CD4-positive, alpha-beta memory T cell (primary cell): Measurements from ENCODE around the gene NOP10. TPM values are rescaled to one million over a fixed set of nuclear protein-coding genes. Genes with fewer than 3 reads are reported as not detected.
"Not testable (repeated sequence)": the region's sequence is repeated elsewhere in the genome, so short reads cannot be mapped to it uniquely, and the experiment has no call there.

Experiments used
- CTCF ChIA-PET: fragments of 350-600 bp; sonication (Branson Sonifier 250); formaldehyde crosslinking; loops from one replicate; lab custom pipeline; 2021; ENCODE audit warnings: inconsistent platforms; ENCODE audit not compliant: partially characterized antibody; lab: Charles Lee
- POLR2A ChIA-PET: fragments of 350-600 bp; sonication (Branson Sonifier 250); formaldehyde crosslinking; loops from one replicate; lab custom pipeline; 2021; ENCODE audit not compliant: partially characterized antibody; lab: Charles Lee
- DNase-seq, 5 donors: peaks; one replicate each; pipeline versions ENCODE4 v3.0.0 to v3.0.0-alpha.2; 2020 to 2022; ENCODE audit warnings: mixed read lengths in 1 of 5
- H3K27ac ChIP-seq: one replicate; pipeline ENCODE4 v1.7.0; 2013; ENCODE audit warnings: low read depth, low read length
- H3K27me3 ChIP-seq: 2 replicates; pipeline ENCODE4 v1.7.0; 2013; ENCODE audit warnings: mild to moderate bottlenecking, low read length, moderate library complexity; ENCODE audit not compliant: insufficient read depth
- H3K36me3 ChIP-seq: 2 replicates; pipeline ENCODE4 v1.7.0; 2013; ENCODE audit warnings: mild to moderate bottlenecking, low read length, moderate library complexity; ENCODE audit not compliant: insufficient read depth
- H3K4me1 ChIP-seq: 2 replicates; pipeline ENCODE4 v1.7.0; 2013; ENCODE audit warnings: mild to moderate bottlenecking, low read length, moderate library complexity; ENCODE audit not compliant: insufficient read depth
- H3K4me3 ChIP-seq, 2 donors: one replicate each; pipeline ENCODE4 v1.7.0; 2013; ENCODE audit warnings: low read length in 2 of 2, mild to moderate bottlenecking in 1 of 2
- H3K9me3 ChIP-seq, 2 donors: one replicate each; pipeline ENCODE4 v1.7.0; 2013; ENCODE audit warnings: low read length in 2 of 2, control low read depth in 1 of 2; ENCODE audit not compliant: control insufficient read depth in 1 of 2
- H3K27ac Mint-ChIP-seq, 7 donors: one replicate each; pipeline ENCODE4 v1.8.0; 2020 to 2021; ENCODE audit warnings: mixed read lengths in 7 of 7, mild to moderate bottlenecking in 6 of 7, inconsistent platforms in 3 of 7, moderate library complexity in 3 of 7
- H3K27me3 Mint-ChIP-seq, 2 donors: one replicate each; pipeline ENCODE4 v1.8.0; 2020 to 2021; ENCODE audit warnings: mixed read lengths in 2 of 2
- H3K36me3 Mint-ChIP-seq, 2 donors: one replicate each; pipeline ENCODE4 v1.8.0; 2020 to 2021; ENCODE audit warnings: mixed read lengths in 2 of 2, inconsistent platforms in 1 of 2, mild to moderate bottlenecking in 1 of 2
- H3K4me1 Mint-ChIP-seq, 4 donors: one replicate each; pipeline ENCODE4 v1.8.0; 2020 to 2021; ENCODE audit warnings: mixed read lengths in 4 of 4, mild to moderate bottlenecking in 1 of 4
- H3K4me3 Mint-ChIP-seq, 8 donors: one replicate each; pipeline ENCODE4 v1.8.0; 2020 to 2021; ENCODE audit warnings: mixed read lengths in 8 of 8, mild to moderate bottlenecking in 7 of 8, moderate library complexity in 6 of 8, inconsistent platforms in 3 of 8
- H3K9me3 Mint-ChIP-seq, 8 donors: one replicate each; pipeline ENCODE4 v1.8.0; 2020 to 2021; ENCODE audit warnings: mixed read lengths in 8 of 8, mild to moderate bottlenecking in 5 of 8, inconsistent platforms in 3 of 8, moderate library complexity in 1 of 8
- intact Hi-C: fragments of 100-400 bp; cut with micrococcal nuclease; formaldehyde crosslinking; loops from one replicate; pipeline ENCODE4 v1.15.1; 2023
- polyA plus RNA-seq, 2 donors: library from polyadenylated mRNA; unstranded; fragments of 300-500 nt; fragmentation: Illumina TruSeq; gene quantifications; one replicate each; pipeline ENCODE4 v1.2.3, GENCODE V29; 2021
- total RNA-seq, 2 experiments: library from RNA; stranded (reverse); gene quantifications; one replicate each; pipeline ENCODE4 v1.2.3, GENCODE V29; 2021

Gene NOP10
- total RNA-seq: 10 to 100 TPM; 73.5 to 77.2 TPM
- polyA plus RNA-seq: 100 to 1,000 TPM; 298 to 318 TPM

DNA sequence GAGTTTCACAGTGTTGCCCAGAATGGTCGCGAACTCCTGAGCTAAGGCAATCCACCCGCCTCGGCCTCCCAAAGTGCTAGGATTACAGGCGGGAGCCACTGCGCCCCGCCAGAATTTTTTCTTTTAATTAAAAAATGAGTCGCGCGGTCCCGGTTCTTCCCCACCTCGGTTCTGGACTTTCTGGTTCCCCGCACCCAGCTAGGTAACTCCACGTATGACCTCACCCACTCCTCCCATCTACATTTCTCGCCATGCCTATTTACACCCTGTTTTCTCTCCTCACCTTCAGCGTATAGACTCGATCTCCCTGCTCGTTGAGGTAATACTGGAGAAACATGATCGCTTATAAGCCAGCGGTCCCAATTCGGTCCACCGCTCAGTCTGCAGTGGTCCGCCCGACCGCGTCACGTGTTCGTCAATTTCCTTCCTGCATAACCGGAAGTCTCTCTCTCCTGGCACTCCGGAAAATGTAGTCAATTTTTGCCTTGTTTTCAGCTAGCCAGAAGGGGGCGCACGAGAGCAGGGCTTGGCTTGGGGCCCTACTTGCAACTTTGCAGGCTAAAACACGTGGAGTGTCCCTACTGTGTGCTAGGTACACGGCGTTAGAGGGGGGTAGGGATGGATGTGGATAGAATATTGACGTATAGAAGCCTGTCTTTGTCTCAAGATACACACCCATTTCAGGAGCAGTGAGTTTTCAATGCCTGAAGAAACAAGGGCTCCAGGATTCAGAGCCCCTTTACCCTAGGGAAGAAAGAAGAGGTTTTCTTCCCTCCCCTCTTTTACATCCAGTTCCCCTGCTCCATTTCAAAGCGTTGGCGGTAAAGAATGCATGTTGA, at the start of gene NOP10, which contains the start of gene NUTM1:
TSS of gene NOP10 (minus strand) at position 400 of the 839 bp plus-strand sequence. CDS start at position 337, 63 bp downstream.
TSS of gene NUTM1 (plus strand) at position 579 of the 839 bp plus-strand sequence. CDS start 382 bp downstream, outside the sequence.
- no peaks in the 10 kb centered on the region for H3K27me3 ChIP-seq
- H3K27ac Mint-ChIP-seq: peak within 1 kb of the TSS in 5 of 7 donors; percentile 77 to 93 (median 88)
- peak within 1 kb of the TSS; percentile 54 to 96 for H3K4me3 ChIP-seq
- peaks cover 6 to 19% of the 10 kb centered on the region in 2 donors for H3K36me3 Mint-ChIP-seq
- no peaks in the 10 kb centered on the region for H3K36me3 ChIP-seq
- intact Hi-C loops: loop anchor here (1.0 to 2.0 kb wide), 5 partner anchors 24 to 304 kb away; partner anchors contain the start of genes AVEN, GOLGA8B and LPCAT4
- ChIA-PET POLR2A (interaction anchor here (0.6 to 2.3 kb wide), 18 partner anchors 9 to 304 kb away, joined by 3 to 89 read pairs (median 4); partner anchors contain the start of genes AVEN, EMC4, EMC7 and GOLGA8B), CTCF (interaction anchor here (0.7 to 8.0 kb wide), 20 partner anchors 9 to 639 kb away, joined by 3 to 111 read pairs (median 6); partner anchors contain the start of genes KATNBL1 and LPCAT4)
- DNase-seq: peak; percentile 91 to 93 (median 92)
- H3K9me3 ChIP-seq: no peaks in the 10 kb centered on the region
- peaks cover 28% of the 10 kb centered on the region for H3K4me1 ChIP-seq
- H3K4me3 Mint-ChIP-seq: peak within 1 kb of the TSS in 2 of 8 donors; percentile 87
- peak within 1 kb of the TSS; percentile 73 for H3K27ac ChIP-seq
- no peaks in the 10 kb centered on the region for H3K9me3 Mint-ChIP-seq
- no peaks in the 10 kb centered on the region for H3K27me3 Mint-ChIP-seq
- peaks cover 14 to 31% (median 17%) of the 10 kb centered on the region in 4 donors for H3K4me1 Mint-ChIP-seq

DNA sequence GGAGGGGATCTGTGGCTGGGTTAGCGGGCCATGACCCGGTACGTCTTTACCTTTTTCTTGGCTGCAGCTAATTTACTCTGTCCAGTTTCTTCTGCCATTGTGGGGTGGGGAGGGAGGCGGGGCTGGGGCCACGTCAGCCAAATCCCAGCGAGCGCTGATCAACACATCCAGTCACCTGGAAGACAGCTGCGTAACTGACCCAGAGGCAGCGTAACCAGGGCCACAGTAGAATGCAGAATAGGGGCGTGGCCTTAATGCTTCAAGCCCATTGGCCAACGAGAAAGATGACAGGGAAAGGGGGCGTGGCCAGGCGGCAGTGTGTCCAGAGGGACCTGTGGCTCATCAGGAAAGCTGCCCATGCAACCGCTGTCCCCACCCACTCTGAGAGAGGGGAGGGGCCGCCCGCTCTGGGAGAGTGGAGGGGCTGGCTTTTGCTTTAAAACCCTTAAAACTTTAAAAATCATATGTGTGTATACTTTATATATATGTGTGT, 46.7 kb upstream of the NOP10 start:
- H3K27ac ChIP-seq, H3K9me3 Mint-ChIP-seq, H3K4me3 ChIP-seq, POLR2A ChIA-PET, H3K4me3 Mint-ChIP-seq, H3K4me1 ChIP-seq, H3K36me3 ChIP-seq, H3K4me1 Mint-ChIP-seq, H3K27me3 ChIP-seq, H3K27me3 Mint-ChIP-seq, DNase-seq, CTCF ChIA-PET, H3K27ac Mint-ChIP-seq, intact Hi-C loops, H3K36me3 Mint-ChIP-seq, H3K9me3 ChIP-seq: not testable (repeated sequence)

DNA sequence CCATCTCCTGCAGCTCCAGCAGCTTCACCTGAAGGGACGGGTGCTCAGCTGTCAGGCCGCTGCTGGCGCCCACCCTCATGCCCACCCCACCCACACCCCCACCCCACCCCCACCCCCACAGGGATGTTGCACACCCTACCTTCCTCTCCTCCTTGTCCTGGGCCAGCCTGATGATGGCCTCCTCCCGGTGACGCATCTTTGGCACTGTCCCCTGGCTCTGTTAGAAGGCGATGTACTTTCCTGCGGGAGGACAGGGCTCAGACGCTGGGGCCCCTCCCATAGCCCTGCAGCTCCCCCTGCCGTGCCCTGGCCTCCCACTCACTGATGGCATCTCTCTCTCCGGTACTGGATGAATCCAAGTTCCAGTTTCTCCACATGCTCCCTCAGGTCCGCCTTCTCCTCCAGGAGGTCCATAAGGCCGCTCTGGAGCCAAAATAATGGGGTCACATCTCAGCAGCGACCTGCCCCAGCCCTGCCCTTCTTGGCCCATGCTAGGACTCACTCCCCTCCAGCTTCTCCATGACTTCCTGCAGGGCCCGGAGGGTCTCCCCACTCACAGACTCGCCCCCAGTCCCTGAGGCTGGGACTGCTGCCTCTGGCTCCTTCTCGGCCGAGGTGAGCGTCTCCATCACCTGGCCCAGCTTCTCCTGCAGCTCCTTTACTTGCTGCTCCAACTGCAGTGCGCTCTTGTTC, 39.0 kb upstream of the NOP10 start:
- CTCF ChIA-PET, H3K9me3 Mint-ChIP-seq, H3K4me3 ChIP-seq, H3K9me3 ChIP-seq, H3K27me3 Mint-ChIP-seq, H3K4me1 ChIP-seq, DNase-seq, H3K36me3 ChIP-seq, POLR2A ChIA-PET, H3K4me1 Mint-ChIP-seq, H3K27ac ChIP-seq, H3K27ac Mint-ChIP-seq, intact Hi-C loops, H3K36me3 Mint-ChIP-seq, H3K4me3 Mint-ChIP-seq, H3K27me3 ChIP-seq: not testable (repeated sequence)

DNA sequence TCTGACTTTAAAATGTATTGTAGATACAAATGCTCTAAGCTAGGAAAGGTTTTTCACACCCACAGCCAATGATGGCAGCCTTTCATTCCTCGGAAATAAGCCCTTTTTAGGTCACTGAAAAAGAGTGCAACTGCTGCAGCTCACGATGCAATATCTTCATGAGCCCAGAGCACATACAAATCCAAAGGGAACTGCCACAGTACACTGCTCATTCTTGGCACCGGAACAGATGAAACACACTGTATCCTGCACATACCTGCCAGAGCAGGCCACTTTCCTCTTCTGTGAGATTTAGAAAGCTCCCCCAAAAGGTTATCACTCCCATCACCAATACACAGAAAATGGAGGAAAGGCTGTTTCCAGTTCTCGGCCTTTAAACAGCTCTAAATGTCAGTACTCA, 37.6 kb upstream of the NOP10 start:
- not testable (repeated sequence) for H3K27ac ChIP-seq, H3K4me3 ChIP-seq

DNA sequence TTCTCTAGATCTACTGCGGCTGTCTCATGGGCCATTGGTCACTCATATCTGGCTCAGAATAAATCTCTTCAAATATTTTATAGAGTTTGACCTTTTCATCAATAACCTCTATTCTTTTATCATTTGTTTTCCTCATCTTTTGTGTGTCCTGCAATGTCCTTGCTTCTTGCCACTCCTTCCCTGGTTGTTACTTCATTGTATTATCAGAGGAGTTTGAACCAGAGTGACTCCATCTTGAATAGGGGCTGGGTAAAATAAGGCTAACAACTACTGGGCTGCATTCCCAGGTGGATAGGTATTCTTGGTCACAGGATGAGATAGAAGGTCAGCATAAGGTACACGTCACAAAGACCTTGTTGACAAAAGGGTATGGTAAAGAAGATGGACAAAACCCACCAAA, 33.9 kb upstream of the NOP10 start:
- Histone ChIP-seq H3K36me3 (no peaks in the 10 kb centered on the region), H3K4me3 (no peak overlapping the region), H3K27ac (no peak overlapping the region), H3K9me3 (no peaks in the 10 kb centered on the region), H3K27me3 (no peaks in the 10 kb centered on the region), H3K4me1 (no peaks in the 10 kb centered on the region)
- intact Hi-C loops: no loop called here
- CTCF ChIA-PET: no interaction called here
- Mint-ChIP-seq H3K4me1 (peaks cover 0 to 2% (median 0%) of the 10 kb centered on the region in 4 donors), H3K36me3 (peaks cover 2 to 4% of the 10 kb centered on the region in 2 donors), H3K4me3 (no peak overlapping the region), H3K27me3 (no peaks in the 10 kb centered on the region), H3K27ac (peak overlapping the region in 1 of 7 donors; percentile 53), H3K9me3 (no peaks in the 10 kb centered on the region)
- no peak for DNase-seq
- POLR2A ChIA-PET: no interaction called here

More for the DNA sequence above, 37.6 kb upstream of the NOP10 start:
- H3K4me3 Mint-ChIP-seq, DNase-seq, CTCF ChIA-PET, POLR2A ChIA-PET, H3K27me3 Mint-ChIP-seq, H3K36me3 Mint-ChIP-seq, H3K4me1 Mint-ChIP-seq, H3K27me3 ChIP-seq, H3K27ac Mint-ChIP-seq, H3K4me1 ChIP-seq, H3K9me3 ChIP-seq, H3K36me3 ChIP-seq, H3K9me3 Mint-ChIP-seq, intact Hi-C loops: not testable (repeated sequence)

DNA sequence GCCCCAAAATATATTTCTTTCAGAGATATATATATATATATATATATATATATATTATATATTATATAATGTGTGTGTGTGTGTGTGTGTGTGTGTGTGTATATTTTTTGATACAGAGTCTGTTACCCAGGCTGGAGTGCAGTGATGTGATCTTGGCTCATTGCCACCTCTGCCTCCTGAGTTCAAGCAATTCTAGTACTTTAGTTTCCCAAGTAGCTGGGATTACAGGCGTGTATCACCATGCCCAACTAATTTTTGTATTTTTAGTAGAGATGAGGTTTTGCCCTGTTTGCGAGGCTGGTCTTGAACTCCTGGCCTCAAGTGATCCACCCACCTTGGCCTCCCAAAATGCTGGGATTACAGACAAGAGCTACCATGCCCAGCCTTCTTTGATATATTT, 32.6 kb upstream of the NOP10 start:
- not testable (repeated sequence) for H3K27me3 Mint-ChIP-seq, H3K9me3 Mint-ChIP-seq, H3K27ac Mint-ChIP-seq

DNA sequence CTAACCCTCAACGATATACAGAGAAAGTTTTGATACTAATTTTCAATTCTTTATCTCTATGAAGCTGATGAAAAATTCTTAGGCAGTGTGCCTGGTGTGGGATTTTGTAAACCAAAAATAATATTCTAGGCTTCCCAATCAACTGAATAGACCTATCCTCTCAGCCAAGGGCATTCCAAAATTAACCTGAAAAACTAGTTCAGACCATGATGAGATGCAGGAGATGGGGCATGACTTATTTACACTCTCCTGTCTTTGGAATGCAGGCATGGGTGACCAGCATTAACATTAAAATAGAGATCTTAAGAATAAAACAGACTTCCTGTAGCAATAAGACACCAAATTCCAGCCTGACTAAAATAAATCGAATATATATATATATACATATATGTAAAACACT, 31.9 kb upstream of the NOP10 start:
- Mint-ChIP-seq H3K36me3 (no peaks in the 10 kb centered on the region), H3K27me3 (no peaks in the 10 kb centered on the region), H3K27ac (no peak overlapping the region), H3K4me3 (no peak overlapping the region), H3K9me3 (no peaks in the 10 kb centered on the region), H3K4me1 (peaks cover 5 to 7% (median 7%) of the 10 kb centered on the region in 4 donors)
- DNase-seq: no peak
- Histone ChIP-seq H3K27me3 (no peaks in the 10 kb centered on the region), H3K36me3 (no peaks in the 10 kb centered on the region), H3K9me3 (no peaks in the 10 kb centered on the region), H3K27ac (no peak overlapping the region), H3K4me3 (no peak overlapping the region), H3K4me1 (no peaks in the 10 kb centered on the region)
- intact Hi-C loops: no loop called here
- CTCF ChIA-PET: no interaction called here
- POLR2A ChIA-PET: no interaction called here

More for the DNA sequence above, 32.6 kb upstream of the NOP10 start:
- H3K27me3 ChIP-seq, H3K4me1 ChIP-seq, intact Hi-C loops, H3K27ac ChIP-seq, H3K4me1 Mint-ChIP-seq, H3K4me3 ChIP-seq, POLR2A ChIA-PET, H3K4me3 Mint-ChIP-seq, H3K36me3 Mint-ChIP-seq, DNase-seq, H3K9me3 ChIP-seq, H3K36me3 ChIP-seq: not testable (repeated sequence)
- CTCF ChIA-PET: interaction anchor here (1.0 kb wide), 1 partner anchor 8 kb away, joined by 3 read pairs; the partner anchor contains the start of gene LPCAT4
